Thoracic aorta (tissue), 2 donors: Measurements from ENCODE around the gene SCRN1. TPM values are rescaled to one million over a fixed set of nuclear protein-coding genes. Genes with fewer than 3 reads are reported as not detected.
"Not testable (repeated sequence)": the region's sequence is repeated elsewhere in the genome, so short reads cannot be mapped to it uniquely, and the experiment has no call there.

Source experiments
- ATAC-seq: fragments of 150-250 bp; one replicate; pipeline ENCODE4 v1.8.0; 2017; ENCODE audit warnings: low read depth; ENCODE audit not compliant: insufficient number of reproducible peaks, low FRiP score
- DNase-seq: peaks from one replicate; pipeline ENCODE4 v3.0.0-alpha.2; 2020; ENCODE audit warnings: low spot score
- H3K27ac ChIP-seq, 2 donors: fragments of 200-600 bp; sonication (generic); 1 replicate in 1 of 2; 2 replicates in 1 of 2; pipeline ENCODE4 v1.5.1; 2016; ENCODE audit warnings: mild to moderate bottlenecking in 2 of 2, moderate library complexity in 2 of 2
- H3K27me3 ChIP-seq: fragments of 200-600 bp; sonication (generic); replicated peaks from 2 replicates; pipeline ENCODE4 v1.6.0; 2016; ENCODE audit warnings: mild to moderate bottlenecking; ENCODE audit not compliant: insufficient read depth
- H3K36me3 ChIP-seq: fragments of 200-600 bp; sonication (generic); one replicate; pipeline ENCODE4 v1.5.1; 2016
- H3K4me1 ChIP-seq, 2 donors: fragments of 200-600 bp; sonication (generic); 1 replicate in 1 of 2; 2 replicates in 1 of 2; pipeline versions ENCODE4 v1.5.1 to v1.6.0; 2016; ENCODE audit warnings: low read depth in 2 of 2, mild to moderate bottlenecking in 1 of 2; ENCODE audit not compliant: control insufficient read depth in 1 of 2
- H3K4me3 ChIP-seq: fragments of 200-600 bp; sonication (generic); 2 replicates; pipeline ENCODE4 v1.5.1; 2016; ENCODE audit warnings: mild to moderate bottlenecking
- H3K9me3 ChIP-seq: fragments of 200-600 bp; sonication (generic); 2 replicates; pipeline ENCODE4 v1.5.1; 2016
- total RNA-seq, 2 donors: library from RNA; depleted of rRNA; stranded (reverse); fragments of >200 nt; gene quantifications; one replicate each; pipeline versions ENCODE4 v1.1.0 to v1.2.3, GENCODE V29; 2016
- TF ChIP-seq, protein P1 (sequence below): fragments of 200-600 bp; sonication (generic); IDR thresholded peaks from one replicate; pipeline ENCODE4 v1.5.1; 2019; ENCODE audit warnings: antibody characterized with exemption

SCRN1 gene
- total RNA-seq, 2 donors from 2014 or later: 58.1 to 75.3 TPM

- no peak overlapping the region for H3K27ac ChIP-seq
Measured at GRCh38 chr7:29893351-29893965, 96.1 kb downstream of the SCRN1 start.

DNA sequence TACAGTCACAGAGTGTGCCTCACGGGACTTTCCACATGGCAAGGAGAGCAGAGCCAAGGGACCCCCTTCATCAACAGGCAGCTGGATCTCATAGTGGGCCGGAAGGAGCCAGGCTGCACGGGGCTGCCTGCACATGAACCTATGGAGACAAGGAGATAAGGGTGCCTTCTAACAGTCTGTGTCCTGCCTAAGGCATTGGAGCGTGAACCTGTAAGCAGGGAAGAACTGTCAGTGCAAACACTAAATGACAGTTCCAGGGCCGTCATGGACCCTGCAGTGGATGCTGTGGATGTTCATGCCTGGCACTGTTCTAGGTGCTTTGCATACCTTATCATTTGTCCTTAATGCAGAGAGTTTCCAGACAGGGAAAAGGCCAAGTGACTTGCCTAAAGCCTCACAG is 97.4 kb downstream of the SCRN1 start:
- H3K36me3 ChIP-seq: no peaks in the 10 kb centered on the region
- TF ChIP-seq, protein P1, sequence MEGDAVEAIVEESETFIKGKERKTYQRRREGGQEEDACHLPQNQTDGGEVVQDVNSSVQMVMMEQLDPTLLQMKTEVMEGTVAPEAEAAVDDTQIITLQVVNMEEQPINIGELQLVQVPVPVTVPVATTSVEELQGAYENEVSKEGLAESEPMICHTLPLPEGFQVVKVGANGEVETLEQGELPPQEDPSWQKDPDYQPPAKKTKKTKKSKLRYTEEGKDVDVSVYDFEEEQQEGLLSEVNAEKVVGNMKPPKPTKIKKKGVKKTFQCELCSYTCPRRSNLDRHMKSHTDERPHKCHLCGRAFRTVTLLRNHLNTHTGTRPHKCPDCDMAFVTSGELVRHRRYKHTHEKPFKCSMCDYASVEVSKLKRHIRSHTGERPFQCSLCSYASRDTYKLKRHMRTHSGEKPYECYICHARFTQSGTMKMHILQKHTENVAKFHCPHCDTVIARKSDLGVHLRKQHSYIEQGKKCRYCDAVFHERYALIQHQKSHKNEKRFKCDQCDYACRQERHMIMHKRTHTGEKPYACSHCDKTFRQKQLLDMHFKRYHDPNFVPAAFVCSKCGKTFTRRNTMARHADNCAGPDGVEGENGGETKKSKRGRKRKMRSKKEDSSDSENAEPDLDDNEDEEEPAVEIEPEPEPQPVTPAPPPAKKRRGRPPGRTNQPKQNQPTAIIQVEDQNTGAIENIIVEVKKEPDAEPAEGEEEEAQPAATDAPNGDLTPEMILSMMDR: no peak
- DNase-seq (no peak), ATAC-seq (no peak)
- H3K27me3 ChIP-seq: no peaks in the 10 kb centered on the region
- H3K4me3 ChIP-seq: no peak overlapping the region
- no peaks in the 10 kb centered on the region for H3K9me3 ChIP-seq
- no peaks in the 10 kb centered on the region for H3K4me1 ChIP-seq
- H3K27ac ChIP-seq: no peak overlapping the region

More at GRCh38 chr7:29893351-29893965, 96.1 kb downstream of the SCRN1 start:
- no peak for DNase-seq
- H3K9me3 ChIP-seq: no peaks in the 10 kb centered on the region
- H3K4me1 ChIP-seq: no peaks in the 10 kb centered on the region
- H3K36me3 ChIP-seq: no peaks in the 10 kb centered on the region
- no peak overlapping the region for H3K4me3 ChIP-seq
- ATAC-seq: no peak
- TF ChIP-seq, protein P1: no peak
- H3K27me3 ChIP-seq: no peaks in the 10 kb centered on the region

DNA sequence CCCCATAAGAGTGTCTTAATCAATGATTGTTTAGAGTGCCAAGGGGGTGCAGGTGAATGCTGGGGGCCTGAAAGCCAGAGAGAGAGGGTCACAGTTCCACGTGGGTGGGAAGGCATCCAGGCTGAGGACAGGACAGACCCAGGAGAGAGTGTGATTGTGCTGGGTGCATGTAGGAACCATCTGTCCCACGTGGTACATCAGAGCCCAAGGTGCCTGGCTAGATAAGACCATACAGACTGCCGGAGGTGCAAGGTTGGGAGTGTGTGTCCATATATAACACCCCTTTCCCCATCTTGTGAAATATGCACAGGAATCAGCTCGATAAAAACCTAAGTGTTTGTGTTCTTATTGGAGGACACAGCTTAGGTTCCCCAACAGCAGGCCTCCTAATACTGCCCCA is 97.8 kb downstream of the SCRN1 start:
- Histone ChIP-seq H3K27me3 (no peaks in the 10 kb centered on the region), H3K4me1 (no peaks in the 10 kb centered on the region), H3K4me3 (no peak overlapping the region), H3K36me3 (no peaks in the 10 kb centered on the region), H3K9me3 (no peaks in the 10 kb centered on the region), H3K27ac (no peak overlapping the region)
- ATAC-seq: no peak
- no peak for DNase-seq
- TF ChIP-seq, protein P1: no peak

DNA sequence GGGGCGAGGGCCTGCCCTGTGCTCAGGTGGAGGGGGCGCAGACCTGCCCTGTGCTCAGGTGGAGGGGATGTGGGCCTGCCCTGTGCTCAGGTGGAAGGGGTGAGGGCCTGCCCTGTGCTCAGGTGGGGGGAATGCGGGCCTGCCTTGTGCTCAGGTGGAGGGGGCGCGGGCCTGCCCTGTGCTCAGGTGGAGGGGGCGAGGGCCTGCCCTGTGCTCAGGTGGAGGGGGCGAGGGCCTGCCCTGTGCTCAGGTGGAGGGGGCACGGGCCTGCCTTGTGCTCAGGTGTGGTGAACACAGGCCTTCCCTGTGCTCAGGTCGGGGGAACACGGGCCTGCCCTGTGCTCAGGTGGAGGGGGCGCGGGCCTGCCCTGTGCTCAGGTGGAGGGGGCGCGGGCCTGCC is 98.8 kb downstream of the SCRN1 start:
- not testable (repeated sequence) for H3K4me1 ChIP-seq, DNase-seq, H3K9me3 ChIP-seq, H3K27ac ChIP-seq, H3K36me3 ChIP-seq, ATAC-seq, H3K27me3 ChIP-seq, H3K4me3 ChIP-seq

GRCh38 chr7:29890251-29890650 is 99.3 kb downstream of the SCRN1 start:
- Histone ChIP-seq H3K4me1 (no peaks in the 10 kb centered on the region), H3K4me3 (no peak overlapping the region), H3K27me3 (no peaks in the 10 kb centered on the region), H3K36me3 (no peaks in the 10 kb centered on the region), H3K9me3 (no peaks in the 10 kb centered on the region), H3K27ac (no peak overlapping the region)
- ATAC-seq (no peak), DNase-seq (no peak)
- TF ChIP-seq, protein P1: no peak

- Histone ChIP-seq H3K27ac (no peak overlapping the region), H3K4me3 (no peak overlapping the region), H3K36me3 (no peaks in the 10 kb centered on the region), H3K4me1 (no peaks in the 10 kb centered on the region), H3K27me3 (no peaks in the 10 kb centered on the region), H3K9me3 (no peaks in the 10 kb centered on the region)
- DNase-seq (no peak), ATAC-seq (no peak)
- TF ChIP-seq, protein P1: no peak
Measured at GRCh38 chr7:29889288-29889687, 100.3 kb downstream of the SCRN1 start.
